Left ventricle myocardium inferior (tissue), 1 donor: Measurements from ENCODE around the gene ADARB1. TPM values are rescaled to one million over a fixed set of nuclear protein-coding genes. Genes with fewer than 3 reads are reported as not detected.

Experiments used
- DNase-seq: peaks from one replicate; pipeline ENCODE4 v3.0.0-alpha.2; 2020
- H3K27ac ChIP-seq: fragments of 200-600 bp; replicated peaks from 2 replicates; pipeline ENCODE4 v1.8.0; 2021
- H3K27me3 ChIP-seq: fragments of 200-600 bp; 2 replicates; pipeline ENCODE4 v1.8.0; 2021; ENCODE audit warnings: low read depth
- H3K36me3 ChIP-seq: fragments of 200-600 bp; 2 replicates; pipeline ENCODE4 v1.8.0; 2021
- H3K4me1 ChIP-seq: fragments of 200-600 bp; 2 replicates; pipeline ENCODE4 v1.8.0; 2021
- H3K4me3 ChIP-seq: fragments of 200-600 bp; 2 replicates; pipeline ENCODE4 v1.8.0; 2021; ENCODE audit warnings: mild to moderate bottlenecking, moderate library complexity
- H3K9me3 ChIP-seq: fragments of 200-600 bp; replicated peaks from 2 replicates; pipeline ENCODE4 v1.8.0; 2021
- intact Hi-C: fragments of 100-400 bp; cut with micrococcal nuclease; formaldehyde crosslinking; loops from one replicate; pipeline ENCODE4 v1.11.0; 2022
- total RNA-seq: library from RNA; stranded (reverse); fragmentation: NEBNext Ultra II Directional; extraction: Animal tissue kit (Norgen Biotek cat#: 25700); gene quantifications from one replicate; pipeline ENCODE4 v1.2.1, GENCODE V29; 2021
- TF ChIP-seq, protein P1 (sequence below): fragments of 200-600 bp; IDR thresholded peaks from 2 replicates; pipeline ENCODE4 v1.8.0; 2021; ENCODE audit warnings: antibody characterized with exemption, mild to moderate bottlenecking, borderline replicate concordance
- donor health status: DM: no; HTN: yes; CAD: no; lungs with severe emphysema.

Gene ADARB1
- total RNA-seq, 1 donor from 2014 or later: 15.5 TPM

DNA sequence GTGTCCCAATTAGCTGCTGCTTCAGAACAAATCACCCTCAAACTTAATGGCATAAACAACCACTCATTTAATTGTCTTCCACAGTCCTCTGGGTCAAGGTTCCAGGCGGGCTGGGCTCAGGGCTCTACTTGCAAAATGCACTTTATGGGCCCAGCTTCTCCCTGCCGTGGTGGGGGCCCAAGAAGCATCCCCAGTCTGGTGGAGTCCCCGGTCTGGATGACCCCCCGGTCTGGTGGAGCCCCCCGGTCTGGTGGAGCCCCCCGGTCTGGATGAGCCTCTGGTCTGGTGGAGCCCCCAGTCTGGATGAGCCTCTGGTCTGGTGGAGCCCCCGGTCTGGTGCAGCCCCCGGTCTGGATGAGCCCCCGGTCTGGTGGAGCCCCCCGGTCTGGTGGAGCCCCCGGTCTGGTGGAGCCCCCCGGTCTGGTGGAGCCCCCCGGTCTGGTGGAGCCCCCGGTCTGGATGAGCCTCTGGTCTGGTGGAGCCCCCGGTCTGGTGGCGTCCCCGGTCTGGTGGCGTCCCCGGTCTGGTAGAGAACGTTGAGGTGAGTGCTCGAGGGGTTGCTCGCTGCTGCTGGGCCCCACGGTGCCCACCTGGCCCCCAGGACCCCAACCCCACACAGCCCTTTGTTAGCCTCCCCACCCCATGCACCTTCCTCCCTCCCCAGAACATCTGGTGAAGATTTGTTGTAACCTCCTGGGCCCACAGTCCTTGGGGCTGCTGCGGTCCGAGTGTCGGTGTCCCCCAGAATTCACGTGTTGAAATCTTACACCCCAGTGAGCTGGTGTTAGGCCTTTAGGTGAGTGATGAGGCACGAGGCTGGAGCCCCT, 179.5 kb downstream of the ADARB1 start:
- Histone ChIP-seq H3K27ac (no peak overlapping the region), H3K4me1 (peaks cover 19% of the 10 kb centered on the region), H3K27me3 (peaks cover 57% of the 10 kb centered on the region), H3K36me3 (no peaks in the 10 kb centered on the region), H3K4me3 (no peak overlapping the region), H3K9me3 (no peaks in the 10 kb centered on the region)
- intact Hi-C loops: no loop called here
- TF ChIP-seq, protein P1, sequence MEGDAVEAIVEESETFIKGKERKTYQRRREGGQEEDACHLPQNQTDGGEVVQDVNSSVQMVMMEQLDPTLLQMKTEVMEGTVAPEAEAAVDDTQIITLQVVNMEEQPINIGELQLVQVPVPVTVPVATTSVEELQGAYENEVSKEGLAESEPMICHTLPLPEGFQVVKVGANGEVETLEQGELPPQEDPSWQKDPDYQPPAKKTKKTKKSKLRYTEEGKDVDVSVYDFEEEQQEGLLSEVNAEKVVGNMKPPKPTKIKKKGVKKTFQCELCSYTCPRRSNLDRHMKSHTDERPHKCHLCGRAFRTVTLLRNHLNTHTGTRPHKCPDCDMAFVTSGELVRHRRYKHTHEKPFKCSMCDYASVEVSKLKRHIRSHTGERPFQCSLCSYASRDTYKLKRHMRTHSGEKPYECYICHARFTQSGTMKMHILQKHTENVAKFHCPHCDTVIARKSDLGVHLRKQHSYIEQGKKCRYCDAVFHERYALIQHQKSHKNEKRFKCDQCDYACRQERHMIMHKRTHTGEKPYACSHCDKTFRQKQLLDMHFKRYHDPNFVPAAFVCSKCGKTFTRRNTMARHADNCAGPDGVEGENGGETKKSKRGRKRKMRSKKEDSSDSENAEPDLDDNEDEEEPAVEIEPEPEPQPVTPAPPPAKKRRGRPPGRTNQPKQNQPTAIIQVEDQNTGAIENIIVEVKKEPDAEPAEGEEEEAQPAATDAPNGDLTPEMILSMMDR: no peak
- no peak for DNase-seq

DNA sequence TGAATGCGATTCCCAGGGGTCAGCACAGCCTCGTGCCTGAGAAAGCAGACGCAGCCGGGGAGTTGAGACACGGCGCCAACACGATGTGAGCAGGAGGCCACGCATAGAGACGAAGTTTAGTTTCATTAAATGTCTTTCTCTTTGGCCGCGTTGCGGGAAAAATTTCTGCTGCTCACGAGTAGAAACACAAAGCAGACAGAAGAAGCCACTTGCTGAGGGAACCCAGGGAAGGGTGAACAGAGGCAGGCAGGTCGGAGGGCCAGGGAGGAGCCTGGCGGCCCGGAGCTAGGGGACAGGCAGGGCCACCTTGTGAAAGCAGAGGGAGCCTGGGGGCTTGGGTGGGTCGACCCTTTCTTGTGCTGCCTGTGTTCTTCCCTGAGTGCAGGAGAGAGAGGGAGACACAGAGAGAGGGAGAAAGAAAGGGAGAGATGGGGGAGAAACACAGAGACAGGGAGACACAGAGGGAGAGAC, 180.1 kb downstream of the ADARB1 start:
- TF ChIP-seq, protein P1: no peak
- intact Hi-C loops: no loop called here
- Histone ChIP-seq H3K27ac (no peak overlapping the region), H3K36me3 (no peaks in the 10 kb centered on the region), H3K27me3 (peaks cover 58% of the 10 kb centered on the region), H3K9me3 (no peaks in the 10 kb centered on the region), H3K4me3 (no peak overlapping the region), H3K4me1 (peaks cover 21% of the 10 kb centered on the region)
- DNase-seq: no peak

DNA sequence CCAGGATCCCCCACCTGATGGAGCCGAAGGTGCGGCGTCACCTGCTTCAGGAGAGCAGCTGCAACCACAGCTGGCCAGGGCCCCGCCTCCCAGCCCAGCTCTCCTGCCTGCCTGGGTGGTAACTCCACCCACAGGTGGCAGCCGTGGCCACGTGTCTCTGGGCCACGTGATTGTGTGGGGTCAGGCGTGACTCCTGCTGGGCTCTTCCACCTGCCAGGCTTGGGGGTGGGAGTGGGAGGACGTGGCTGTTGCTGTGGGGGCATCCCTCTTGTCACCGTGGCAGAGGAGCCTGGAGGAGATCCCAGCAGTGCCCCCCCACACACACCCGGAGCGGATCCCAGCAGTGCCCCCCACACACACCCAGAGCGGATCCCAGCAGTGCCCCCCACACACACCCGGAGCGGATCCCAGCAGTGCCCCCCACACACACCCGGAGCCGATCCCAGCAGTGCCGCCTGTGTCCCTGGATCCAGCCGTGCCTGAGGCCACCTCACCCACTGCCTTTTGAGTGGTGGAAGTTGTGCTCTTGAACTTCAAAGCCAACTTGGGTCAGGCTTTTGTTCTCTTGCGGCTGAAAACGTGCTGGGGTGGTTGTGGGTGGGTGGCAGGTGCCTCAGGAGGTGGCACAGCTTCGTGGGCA, 181.1 kb downstream of the ADARB1 start:
- H3K27ac ChIP-seq: no peak overlapping the region
- TF ChIP-seq, protein P1: no peak
- H3K36me3 ChIP-seq: no peaks in the 10 kb centered on the region
- peaks cover 23% of the 10 kb centered on the region for H3K4me1 ChIP-seq
- no peak overlapping the region for H3K4me3 ChIP-seq
- DNase-seq: no peak
- no peaks in the 10 kb centered on the region for H3K9me3 ChIP-seq
- intact Hi-C loops: no loop called here
- H3K27me3 ChIP-seq: peaks cover 58% of the 10 kb centered on the region

DNA sequence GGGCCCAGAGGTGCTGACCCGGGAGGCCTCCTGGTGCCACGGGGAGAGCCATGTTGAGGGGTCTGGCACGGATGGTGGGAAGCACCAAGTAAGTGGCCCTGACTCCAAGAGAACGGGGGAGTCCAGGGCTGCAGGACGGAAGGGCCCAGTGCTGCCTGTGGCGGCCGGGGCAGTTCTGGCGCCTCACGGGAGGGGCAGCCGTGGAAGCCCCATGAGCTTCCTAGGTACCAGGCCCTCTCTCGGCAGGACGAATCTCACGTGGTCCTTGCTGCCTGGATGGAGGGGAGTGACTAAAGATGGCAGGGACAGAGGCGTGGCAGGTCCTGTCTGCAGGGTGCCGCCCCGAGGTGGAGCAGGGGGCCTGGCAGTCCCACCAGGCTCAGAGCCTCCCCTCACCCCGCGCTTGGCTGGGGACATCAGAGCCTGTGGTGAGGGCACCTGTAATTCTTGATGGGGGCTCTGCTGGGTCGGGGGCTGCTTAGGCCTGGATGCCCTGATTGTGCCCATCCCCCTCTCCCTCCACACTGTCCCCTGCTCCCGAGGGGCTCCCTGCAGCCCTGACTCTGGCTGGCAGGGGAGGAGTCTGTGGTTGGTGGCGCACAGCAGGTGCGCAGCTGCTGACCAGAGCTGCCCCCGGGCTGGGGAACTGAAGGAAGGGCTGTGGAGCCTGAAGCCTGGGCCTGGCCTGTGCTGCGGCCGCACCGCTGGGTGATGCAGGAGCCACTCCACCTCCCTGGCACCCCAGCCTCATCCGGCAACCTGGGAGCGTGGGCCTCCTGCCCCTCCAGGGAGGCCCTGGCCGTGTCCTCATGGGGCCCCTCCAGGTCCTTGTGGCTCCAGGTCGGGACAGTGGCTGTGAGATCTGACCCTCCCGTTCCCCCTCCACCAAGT, 181.9 kb downstream of the ADARB1 start:
- Histone ChIP-seq H3K4me3 (no peak overlapping the region), H3K27me3 (peaks cover 58% of the 10 kb centered on the region), H3K9me3 (no peaks in the 10 kb centered on the region), H3K27ac (no peak overlapping the region), H3K36me3 (no peaks in the 10 kb centered on the region), H3K4me1 (peaks cover 23% of the 10 kb centered on the region)
- intact Hi-C loops: no loop called here
- no peak for DNase-seq
- TF ChIP-seq, protein P1: no peak
